C4-2B (cell line): Measurements from ENCODE around the gene MARCHF11.

Experiments
- CTCF ChIP-seq: fragments of 450-650 bp; conservative IDR thresholded peaks from 2 replicates; pipeline ENCODE4 v1.5.1; 2017; ENCODE audit warnings: mild to moderate bottlenecking
- ZFX ChIP-seq: fragments of 450-650 bp; IDR thresholded peaks from 2 replicates; pipeline ENCODE4 v1.6.1; 2017

- TF ChIP-seq CTCF (no peak), ZFX (no peak)
Observed at GRCh38 chr5:16192311-16192710, 12.7 kb upstream of the MARCHF11 start.
